Ovary (tissue), 3 donors: ENCODE measurements around the gene KCNQ5.

ENCODE experiments used
- CTCF ChIP-seq, 3 donors: fragments of 450-650 bp in 2 of 3; fragments of 200-600 bp in 1 of 3; IDR thresholded peaks; one replicate each; pipeline versions ENCODE4 v1.5.1 to v1.8.0; 2016 to 2022; ENCODE audit warnings: antibody characterized with exemption in 3 of 3, mild to moderate bottlenecking in 1 of 3
- EP300 ChIP-seq: sonication (generic); formaldehyde crosslinking; IDR thresholded peaks from one replicate; pipeline ENCODE4 v1.6.1; 2017; ENCODE audit warnings: antibody characterized with exemption
- donor health status: DM: no; HTN: no; CAD: no.

GRCh38 chr6:72674842-72675241 lies 53.0 kb downstream of the KCNQ5 start:
- TF ChIP-seq CTCF (IDR thresholded peaks at IDR 0.05) (no peak), EP300 (no peak)
